ENCODE data around the gene ANKRD34A. TPM values are rescaled to one million over a fixed set of nuclear protein-coding genes. Genes with fewer than 3 reads are reported as not detected.
A peak's percentile ranks its signal among the peaks of the same experiment; 100 is the strongest.

The ANKRD34A gene
- total and polyA plus RNA-seq, 2 of the 13 experiments (the other 11 are each of a cell fraction or from before 2014, with no cell fraction given), result 0.05 to 0.07 TPM

DNA sequence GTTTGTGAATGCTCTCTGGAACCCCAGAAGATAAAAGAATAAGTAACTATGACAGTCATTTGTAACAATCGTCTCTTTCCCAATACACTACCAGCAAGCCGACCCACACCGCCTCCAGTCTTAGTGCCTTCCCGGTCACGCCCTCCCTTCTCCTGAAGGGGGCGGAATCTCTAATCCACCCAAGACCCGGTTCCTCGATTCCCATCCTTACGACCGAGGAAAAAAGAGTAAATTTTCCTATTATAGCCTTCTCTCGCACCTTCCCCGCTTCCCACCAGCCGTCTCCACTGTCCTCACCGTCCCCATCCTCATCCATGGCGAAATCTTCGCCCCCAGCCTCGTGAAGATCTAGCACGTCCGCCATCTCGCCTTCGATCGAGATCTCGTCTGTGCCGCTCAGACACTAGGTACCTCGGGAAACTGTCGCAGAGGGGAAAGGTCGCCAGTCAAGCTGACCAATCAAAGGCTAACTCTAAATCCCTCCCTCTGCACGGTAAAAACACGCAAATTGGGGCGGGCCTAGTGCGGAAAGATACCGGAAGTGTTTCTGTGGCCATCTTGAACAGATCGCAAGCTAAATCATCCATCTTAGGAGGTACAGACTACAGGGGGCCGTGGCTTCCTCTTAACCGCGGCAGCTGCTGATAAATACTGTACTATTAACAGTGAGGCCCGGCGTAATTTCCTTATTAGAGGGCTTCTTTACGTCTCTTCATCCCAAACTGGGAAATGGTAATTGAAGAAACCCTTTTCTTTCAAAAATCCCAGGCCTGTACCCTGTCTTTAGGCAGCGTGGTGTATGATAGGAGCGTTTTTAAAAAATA, 37.1 kb downstream of the ANKRD34A start, which contains the start of gene RBM8A (continued):
- TF ChIP-seq, protein P1, sequence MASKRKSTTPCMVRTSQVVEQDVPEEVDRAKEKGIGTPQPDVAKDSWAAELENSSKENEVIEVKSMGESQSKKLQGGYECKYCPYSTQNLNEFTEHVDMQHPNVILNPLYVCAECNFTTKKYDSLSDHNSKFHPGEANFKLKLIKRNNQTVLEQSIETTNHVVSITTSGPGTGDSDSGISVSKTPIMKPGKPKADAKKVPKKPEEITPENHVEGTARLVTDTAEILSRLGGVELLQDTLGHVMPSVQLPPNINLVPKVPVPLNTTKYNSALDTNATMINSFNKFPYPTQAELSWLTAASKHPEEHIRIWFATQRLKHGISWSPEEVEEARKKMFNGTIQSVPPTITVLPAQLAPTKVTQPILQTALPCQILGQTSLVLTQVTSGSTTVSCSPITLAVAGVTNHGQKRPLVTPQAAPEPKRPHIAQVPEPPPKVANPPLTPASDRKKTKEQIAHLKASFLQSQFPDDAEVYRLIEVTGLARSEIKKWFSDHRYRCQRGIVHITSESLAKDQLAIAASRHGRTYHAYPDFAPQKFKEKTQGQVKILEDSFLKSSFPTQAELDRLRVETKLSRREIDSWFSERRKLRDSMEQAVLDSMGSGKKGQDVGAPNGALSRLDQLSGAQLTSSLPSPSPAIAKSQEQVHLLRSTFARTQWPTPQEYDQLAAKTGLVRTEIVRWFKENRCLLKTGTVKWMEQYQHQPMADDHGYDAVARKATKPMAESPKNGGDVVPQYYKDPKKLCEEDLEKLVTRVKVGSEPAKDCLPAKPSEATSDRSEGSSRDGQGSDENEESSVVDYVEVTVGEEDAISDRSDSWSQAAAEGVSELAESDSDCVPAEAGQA (IDR thresholded peaks at IDR 0.05; ENCODE audit: low read depth), result no peak
- TF ChIP-seq, protein P1 (CRISPR knock-in tag; IDR thresholded peaks at IDR 0.05; ENCODE audit: borderline replicate concordance), result no peak
- TF ChIP-seq, protein P2, sequence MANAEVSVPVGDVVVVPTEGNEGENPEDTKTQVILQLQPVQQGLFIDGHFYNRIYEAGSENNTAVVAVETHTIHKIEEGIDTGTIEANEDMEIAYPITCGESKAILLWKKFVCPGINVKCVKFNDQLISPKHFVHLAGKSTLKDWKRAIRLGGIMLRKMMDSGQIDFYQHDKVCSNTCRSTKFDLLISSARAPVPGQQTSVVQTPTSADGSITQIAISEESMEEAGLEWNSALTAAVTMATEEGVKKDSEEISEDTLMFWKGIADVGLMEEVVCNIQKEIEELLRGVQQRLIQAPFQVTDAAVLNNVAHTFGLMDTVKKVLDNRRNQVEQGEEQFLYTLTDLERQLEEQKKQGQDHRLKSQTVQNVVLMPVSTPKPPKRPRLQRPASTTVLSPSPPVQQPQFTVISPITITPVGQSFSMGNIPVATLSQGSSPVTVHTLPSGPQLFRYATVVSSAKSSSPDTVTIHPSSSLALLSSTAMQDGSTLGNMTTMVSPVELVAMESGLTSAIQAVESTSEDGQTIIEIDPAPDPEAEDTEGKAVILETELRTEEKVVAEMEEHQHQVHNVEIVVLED (CRISPR knock-in tag; IDR thresholded peaks at IDR 0.05; ENCODE audit: borderline replicate concordance), result peak; percentile 77; the same call in 1 of the 2 replicates
- TF ChIP-seq, protein P3, sequence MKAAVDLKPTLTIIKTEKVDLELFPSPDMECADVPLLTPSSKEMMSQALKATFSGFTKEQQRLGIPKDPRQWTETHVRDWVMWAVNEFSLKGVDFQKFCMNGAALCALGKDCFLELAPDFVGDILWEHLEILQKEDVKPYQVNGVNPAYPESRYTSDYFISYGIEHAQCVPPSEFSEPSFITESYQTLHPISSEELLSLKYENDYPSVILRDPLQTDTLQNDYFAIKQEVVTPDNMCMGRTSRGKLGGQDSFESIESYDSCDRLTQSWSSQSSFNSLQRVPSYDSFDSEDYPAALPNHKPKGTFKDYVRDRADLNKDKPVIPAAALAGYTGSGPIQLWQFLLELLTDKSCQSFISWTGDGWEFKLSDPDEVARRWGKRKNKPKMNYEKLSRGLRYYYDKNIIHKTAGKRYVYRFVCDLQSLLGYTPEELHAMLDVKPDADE (CRISPR knock-in tag; IDR thresholded peaks at IDR 0.05), result no peak
- TF ChIP-seq, protein P4, sequence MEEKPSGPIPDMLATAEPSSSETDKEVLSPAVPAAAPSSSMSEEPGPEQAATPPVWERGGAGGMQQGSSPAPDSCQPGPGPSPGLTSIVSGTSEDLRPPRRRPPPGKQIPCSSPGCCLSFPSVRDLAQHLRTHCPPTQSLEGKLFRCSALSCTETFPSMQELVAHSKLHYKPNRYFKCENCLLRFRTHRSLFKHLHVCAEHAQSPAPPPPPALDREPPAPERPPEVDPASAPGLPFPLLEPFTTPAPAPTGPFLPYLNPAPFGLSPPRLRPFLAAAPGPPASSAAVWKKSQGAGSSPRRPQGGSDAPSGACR (CRISPR knock-in tag; IDR thresholded peaks at IDR 0.05), result no peak; the same call in 1 of the 2 replicates
- TF ChIP-seq SMAD9 (CRISPR knock-in tag; IDR thresholded peaks at IDR 0.05) (no peak), ZNF839 (CRISPR knock-in tag; IDR thresholded peaks at IDR 0.05; ENCODE audit: borderline replicate concordance) (no peak), ZKSCAN5 (CRISPR knock-in tag; IDR thresholded peaks at IDR 0.05) (no peak), ZNF251 (CRISPR knock-in tag; IDR thresholded peaks at IDR 0.05) (no peak)
- TF ChIP-seq, protein P5, sequence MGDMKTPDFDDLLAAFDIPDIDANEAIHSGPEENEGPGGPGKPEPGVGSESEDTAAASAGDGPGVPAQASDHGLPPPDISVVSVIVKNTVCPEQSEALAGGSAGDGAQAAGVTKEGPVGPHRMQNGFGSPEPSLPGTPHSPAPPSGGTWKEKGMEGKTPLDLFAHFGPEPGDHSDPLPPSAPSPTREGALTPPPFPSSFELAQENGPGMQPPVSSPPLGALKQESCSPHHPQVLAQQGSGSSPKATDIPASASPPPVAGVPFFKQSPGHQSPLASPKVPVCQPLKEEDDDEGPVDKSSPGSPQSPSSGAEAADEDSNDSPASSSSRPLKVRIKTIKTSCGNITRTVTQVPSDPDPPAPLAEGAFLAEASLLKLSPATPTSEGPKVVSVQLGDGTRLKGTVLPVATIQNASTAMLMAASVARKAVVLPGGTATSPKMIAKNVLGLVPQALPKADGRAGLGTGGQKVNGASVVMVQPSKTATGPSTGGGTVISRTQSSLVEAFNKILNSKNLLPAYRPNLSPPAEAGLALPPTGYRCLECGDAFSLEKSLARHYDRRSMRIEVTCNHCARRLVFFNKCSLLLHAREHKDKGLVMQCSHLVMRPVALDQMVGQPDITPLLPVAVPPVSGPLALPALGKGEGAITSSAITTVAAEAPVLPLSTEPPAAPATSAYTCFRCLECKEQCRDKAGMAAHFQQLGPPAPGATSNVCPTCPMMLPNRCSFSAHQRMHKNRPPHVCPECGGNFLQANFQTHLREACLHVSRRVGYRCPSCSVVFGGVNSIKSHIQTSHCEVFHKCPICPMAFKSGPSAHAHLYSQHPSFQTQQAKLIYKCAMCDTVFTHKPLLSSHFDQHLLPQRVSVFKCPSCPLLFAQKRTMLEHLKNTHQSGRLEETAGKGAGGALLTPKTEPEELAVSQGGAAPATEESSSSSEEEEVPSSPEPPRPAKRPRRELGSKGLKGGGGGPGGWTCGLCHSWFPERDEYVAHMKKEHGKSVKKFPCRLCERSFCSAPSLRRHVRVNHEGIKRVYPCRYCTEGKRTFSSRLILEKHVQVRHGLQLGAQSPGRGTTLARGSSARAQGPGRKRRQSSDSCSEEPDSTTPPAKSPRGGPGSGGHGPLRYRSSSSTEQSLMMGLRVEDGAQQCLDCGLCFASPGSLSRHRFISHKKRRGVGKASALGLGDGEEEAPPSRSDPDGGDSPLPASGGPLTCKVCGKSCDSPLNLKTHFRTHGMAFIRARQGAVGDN (CRISPR knock-in tag; IDR thresholded peaks at IDR 0.05), result peak; percentile 90
- TF ChIP-seq, protein P6, sequence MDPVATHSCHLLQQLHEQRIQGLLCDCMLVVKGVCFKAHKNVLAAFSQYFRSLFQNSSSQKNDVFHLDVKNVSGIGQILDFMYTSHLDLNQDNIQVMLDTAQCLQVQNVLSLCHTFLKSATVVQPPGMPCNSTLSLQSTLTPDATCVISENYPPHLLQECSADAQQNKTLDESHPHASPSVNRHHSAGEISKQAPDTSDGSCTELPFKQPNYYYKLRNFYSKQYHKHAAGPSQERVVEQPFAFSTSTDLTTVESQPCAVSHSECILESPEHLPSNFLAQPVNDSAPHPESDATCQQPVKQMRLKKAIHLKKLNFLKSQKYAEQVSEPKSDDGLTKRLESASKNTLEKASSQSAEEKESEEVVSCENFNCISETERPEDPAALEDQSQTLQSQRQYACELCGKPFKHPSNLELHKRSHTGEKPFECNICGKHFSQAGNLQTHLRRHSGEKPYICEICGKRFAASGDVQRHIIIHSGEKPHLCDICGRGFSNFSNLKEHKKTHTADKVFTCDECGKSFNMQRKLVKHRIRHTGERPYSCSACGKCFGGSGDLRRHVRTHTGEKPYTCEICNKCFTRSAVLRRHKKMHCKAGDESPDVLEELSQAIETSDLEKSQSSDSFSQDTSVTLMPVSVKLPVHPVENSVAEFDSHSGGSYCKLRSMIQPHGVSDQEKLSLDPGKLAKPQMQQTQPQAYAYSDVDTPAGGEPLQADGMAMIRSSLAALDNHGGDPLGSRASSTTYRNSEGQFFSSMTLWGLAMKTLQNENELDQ (CRISPR knock-in tag; IDR thresholded peaks at IDR 0.05; ENCODE audit: borderline replicate concordance), result no peak
